Endodermal cell (in vitro differentiated cells): ENCODE measurements around the gene HCFC1. TPM values are rescaled to one million over a fixed set of nuclear protein-coding genes. Genes with fewer than 3 reads are reported as not detected.

ENCODE experiments used
- DNase-seq: peaks from one replicate; pipeline ENCODE4 v3.0.0-alpha.2; 2017
- H3K27ac ChIP-seq: 2 replicates; pipeline ENCODE4 v1.5.1; 2013; ENCODE audit warnings: mild to moderate bottlenecking, low read depth, low read length, moderate library complexity
- H3K27me3 ChIP-seq: 2 replicates; pipeline ENCODE4 v1.6.1; 2013; ENCODE audit warnings: mild to moderate bottlenecking, low read length, moderate library complexity; ENCODE audit not compliant: insufficient read depth, control insufficient read depth, poor library complexity, severe bottlenecking
- H3K36me3 ChIP-seq: 2 replicates; pipeline ENCODE4 v1.7.0; 2013; ENCODE audit warnings: mild to moderate bottlenecking, low read length, moderate library complexity; ENCODE audit not compliant: control insufficient read depth, insufficient read depth
- H3K4me1 ChIP-seq: one replicate; pipeline ENCODE4 v1.7.0; 2013; ENCODE audit warnings: low read length; ENCODE audit not compliant: control insufficient read depth, insufficient read depth
- H3K4me3 ChIP-seq: 2 replicates; pipeline ENCODE4 v1.5.1; 2013; ENCODE audit warnings: mild to moderate bottlenecking, low read length, moderate library complexity
- H3K9ac ChIP-seq: 2 replicates; pipeline ENCODE4 v1.6.1; 2013; ENCODE audit warnings: mild to moderate bottlenecking, low read length, moderate library complexity; ENCODE audit not compliant: poor library complexity, severe bottlenecking; ENCODE audit errors: extremely low read depth
- H3K9me3 ChIP-seq: 2 replicates; pipeline ENCODE4 v1.6.1; 2013; ENCODE audit warnings: mild to moderate bottlenecking, low read length, moderate library complexity; ENCODE audit not compliant: control insufficient read depth
- H3K27ac Mint-ChIP-seq: 2 replicates; pipeline ENCODE4 v1.8.0; 2020; ENCODE audit warnings: mixed read lengths
- H3K27me3 Mint-ChIP-seq: 2 replicates; pipeline ENCODE4 v1.8.0; 2021; ENCODE audit warnings: mild to moderate bottlenecking, mixed read lengths; ENCODE audit not compliant: insufficient read depth
- H3K36me3 Mint-ChIP-seq: 2 replicates; pipeline ENCODE4 v1.8.0; 2020; ENCODE audit warnings: low read depth, mixed read lengths
- H3K4me1 Mint-ChIP-seq: 2 replicates; pipeline ENCODE4 v1.8.0; 2020; ENCODE audit warnings: mixed read lengths
- H3K4me3 Mint-ChIP-seq: 2 replicates; pipeline ENCODE4 v1.8.0; 2020; ENCODE audit warnings: mild to moderate bottlenecking, moderate library complexity, mixed read lengths
- H3K9me3 Mint-ChIP-seq: 2 replicates; pipeline ENCODE4 v1.8.0; 2020; ENCODE audit warnings: mild to moderate bottlenecking, mixed read lengths
- WGBS, 2 experiments: methylation state at CpG; one replicate each; pipeline versions ENCODE4 v1.1.5 to v1.1.7; 2013; ENCODE audit warnings: missing lambda C conversion rate in 2 of 2, mixed read lengths in 1 of 2; ENCODE audit not compliant: insufficient coverage in 1 of 2, insufficient read length in 1 of 2; 5-methylcytosine and 5-hydroxymethylcytosine counted together
- total RNA-seq, 2 donors: library from RNA; stranded (reverse); fragmentation: NEBNext Ultra II Directional in 1 of 2; extraction: Animal tissue kit (Norgen Biotek cat#: 25700) in 1 of 2; gene quantifications; 2 replicates in 1 of 2; 3 replicates in 1 of 2; pipeline ENCODE4 v1.2.1, GENCODE V29; 2021
- TF ChIP-seq, protein P1 (sequence below): fragments of 200-600 bp; sonication (generic); conservative IDR thresholded peaks from 2 replicates; pipeline ENCODE4 v1.5.0; 2021; ENCODE audit warnings: antibody characterized with exemption, mild to moderate bottlenecking

HCFC1 gene
- total RNA-seq, 2 donors from 2014 or later: 93.4 to 112 TPM

DNA sequence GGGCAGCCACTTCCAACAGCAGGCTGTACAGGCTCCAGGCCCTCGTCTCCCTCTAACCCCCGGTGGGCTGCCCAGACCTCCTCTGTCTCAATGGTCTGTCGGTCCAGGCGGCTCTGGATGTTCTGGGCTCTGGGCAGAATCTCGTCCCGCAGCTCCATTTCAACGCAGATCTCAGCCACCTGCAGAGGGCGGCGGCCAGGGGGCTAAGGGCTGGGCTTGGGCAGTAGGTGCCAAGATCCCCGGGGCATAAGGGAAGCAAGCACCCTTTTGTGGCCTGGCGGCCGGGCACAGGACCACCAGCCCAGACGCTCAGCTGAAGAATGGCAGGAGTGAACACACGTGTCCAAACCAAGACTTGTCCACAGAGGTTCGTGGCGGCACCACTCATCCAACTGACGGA, 57.9 kb downstream of the HCFC1 start:
- TF ChIP-seq, protein P1, sequence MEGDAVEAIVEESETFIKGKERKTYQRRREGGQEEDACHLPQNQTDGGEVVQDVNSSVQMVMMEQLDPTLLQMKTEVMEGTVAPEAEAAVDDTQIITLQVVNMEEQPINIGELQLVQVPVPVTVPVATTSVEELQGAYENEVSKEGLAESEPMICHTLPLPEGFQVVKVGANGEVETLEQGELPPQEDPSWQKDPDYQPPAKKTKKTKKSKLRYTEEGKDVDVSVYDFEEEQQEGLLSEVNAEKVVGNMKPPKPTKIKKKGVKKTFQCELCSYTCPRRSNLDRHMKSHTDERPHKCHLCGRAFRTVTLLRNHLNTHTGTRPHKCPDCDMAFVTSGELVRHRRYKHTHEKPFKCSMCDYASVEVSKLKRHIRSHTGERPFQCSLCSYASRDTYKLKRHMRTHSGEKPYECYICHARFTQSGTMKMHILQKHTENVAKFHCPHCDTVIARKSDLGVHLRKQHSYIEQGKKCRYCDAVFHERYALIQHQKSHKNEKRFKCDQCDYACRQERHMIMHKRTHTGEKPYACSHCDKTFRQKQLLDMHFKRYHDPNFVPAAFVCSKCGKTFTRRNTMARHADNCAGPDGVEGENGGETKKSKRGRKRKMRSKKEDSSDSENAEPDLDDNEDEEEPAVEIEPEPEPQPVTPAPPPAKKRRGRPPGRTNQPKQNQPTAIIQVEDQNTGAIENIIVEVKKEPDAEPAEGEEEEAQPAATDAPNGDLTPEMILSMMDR: no peak
- Mint-ChIP-seq H3K27me3 (no peaks in the 10 kb centered on the region), H3K27ac (no peak overlapping the region), H3K36me3 (peaks cover 28% of the 10 kb centered on the region), H3K4me3 (no peak overlapping the region), H3K4me1 (no peaks in the 10 kb centered on the region), H3K9me3 (peaks cover 58% of the 10 kb centered on the region)
- WGBS, 2 experiments: 93 to 94% methylated on average over 3 to 17 of the region's 17 CpGs
- no peaks in the 10 kb centered on the region for H3K9me3 ChIP-seq
- peak; percentile 30 for DNase-seq
- H3K27ac ChIP-seq: no peak overlapping the region
- no peak overlapping the region for H3K4me3 ChIP-seq
- no peaks in the 10 kb centered on the region for H3K36me3 ChIP-seq
- H3K9ac ChIP-seq: no peak overlapping the region
- H3K4me1 ChIP-seq: no peaks in the 10 kb centered on the region
- H3K27me3 ChIP-seq: no peaks in the 10 kb centered on the region

DNA sequence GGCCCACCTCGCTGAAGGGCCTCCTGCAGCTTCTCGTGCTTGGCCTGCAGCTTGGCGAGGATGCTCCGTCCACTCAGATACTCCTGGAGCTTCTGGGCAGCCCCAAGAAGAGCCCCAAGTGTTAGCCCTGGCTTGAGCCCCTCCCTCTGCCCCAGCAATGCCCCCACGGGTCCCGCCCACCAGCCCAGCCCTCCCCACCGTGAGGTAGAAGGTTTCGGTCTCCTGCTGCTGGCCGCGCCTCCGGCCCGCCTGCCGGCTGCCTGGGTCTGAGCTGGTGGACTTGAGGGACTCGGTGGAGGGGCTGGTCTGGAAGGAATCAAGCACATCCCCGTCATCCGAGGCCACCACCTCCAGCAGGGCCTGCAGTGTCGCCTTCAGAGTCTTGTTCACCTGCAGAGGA, 58.4 kb downstream of the HCFC1 start:
- Mint-ChIP-seq H3K27ac (no peak overlapping the region), H3K36me3 (peaks cover 26% of the 10 kb centered on the region), H3K4me1 (no peaks in the 10 kb centered on the region), H3K9me3 (peaks cover 58% of the 10 kb centered on the region), H3K4me3 (no peak overlapping the region), H3K27me3 (no peaks in the 10 kb centered on the region)
- WGBS, 2 experiments: 87 to 96% methylated on average over 4 to 16 of the region's 17 CpGs
- peak; percentile 44 for DNase-seq
- no peak overlapping the region for H3K27ac ChIP-seq
- H3K4me1 ChIP-seq: no peaks in the 10 kb centered on the region
- TF ChIP-seq, protein P1: no peak
- no peaks in the 10 kb centered on the region for H3K9me3 ChIP-seq
- H3K27me3 ChIP-seq: no peaks in the 10 kb centered on the region
- H3K36me3 ChIP-seq: no peaks in the 10 kb centered on the region
- no peak overlapping the region for H3K4me3 ChIP-seq
- no peak overlapping the region for H3K9ac ChIP-seq

DNA sequence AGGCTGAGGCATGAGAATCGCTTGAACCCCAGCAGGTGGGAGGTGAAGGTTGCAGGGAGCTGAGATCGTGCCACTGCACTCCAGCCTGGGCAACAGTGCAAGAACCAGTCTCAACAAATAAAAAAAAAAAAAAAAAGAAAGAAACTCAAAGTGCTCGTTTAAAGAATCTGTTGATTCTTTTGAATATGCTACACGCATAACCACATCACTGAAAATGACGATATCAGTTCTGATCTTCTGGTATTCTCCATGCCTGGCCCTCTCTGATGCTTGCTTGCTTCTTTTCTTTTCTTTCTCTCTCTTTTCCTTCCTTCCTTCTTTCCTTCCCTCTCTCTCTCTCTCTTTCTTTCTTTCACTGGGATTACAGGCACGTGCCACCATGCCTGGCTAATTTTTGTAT, 59.8 kb downstream of the HCFC1 start:
- Histone ChIP-seq H3K36me3 (no peaks in the 10 kb centered on the region), H3K9ac (no peak overlapping the region), H3K4me3 (no peak overlapping the region), H3K9me3 (no peaks in the 10 kb centered on the region), H3K27me3 (no peaks in the 10 kb centered on the region), H3K27ac (no peak overlapping the region), H3K4me1 (no peaks in the 10 kb centered on the region)
- Mint-ChIP-seq H3K36me3 (peaks cover 18% of the 10 kb centered on the region), H3K4me1 (no peaks in the 10 kb centered on the region), H3K9me3 (peaks cover 59% of the 10 kb centered on the region), H3K4me3 (no peak overlapping the region), H3K27me3 (no peaks in the 10 kb centered on the region), H3K27ac (no peak overlapping the region)
- 96 to 100% methylated on average over 3 to 5 of the region's 6 CpGs for WGBS, 2 experiments
- TF ChIP-seq, protein P1: no peak
- DNase-seq: no peak
